ENCODE measurements around the gene DUSP5. TPM values are rescaled to one million over a fixed set of nuclear protein-coding genes. Genes with fewer than 3 reads are reported as not detected.

Gene DUSP5
- total and polyA plus RNA-seq, 2 experiments from 2014 or later, result 49.6 to 60.7 TPM

DNA sequence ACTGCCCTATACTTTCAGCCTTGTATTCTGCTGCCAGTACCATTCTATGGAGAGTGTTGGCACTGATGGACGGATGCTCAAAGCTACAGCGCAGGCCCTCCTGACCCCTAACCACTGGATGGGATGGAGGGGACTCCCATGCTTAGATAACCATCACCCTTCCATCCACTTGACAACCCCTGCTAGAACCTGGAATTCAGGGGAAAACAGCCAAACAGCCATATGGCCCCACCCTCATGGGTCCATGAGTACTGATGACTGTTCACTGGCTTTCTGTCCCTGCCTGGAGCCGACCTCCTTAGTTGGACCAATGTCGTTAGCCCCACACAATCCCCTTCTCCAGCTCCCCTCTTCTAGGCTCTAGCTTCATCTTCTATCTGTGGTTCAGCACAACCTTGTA is 16.2 kb downstream of the DUSP5 start:
- no peaks in the 10 kb centered on the region for H4K20me1 ChIP-seq (ENCODE audit: insufficient read depth, poor library complexity, severe bottlenecking)
- no peaks in the 10 kb centered on the region for H3K9me2 ChIP-seq (replicated peaks; ENCODE audit: insufficient read depth)
- no peaks in the 10 kb centered on the region for H3K79me2 ChIP-seq
- H3K9me3 ChIP-seq (ENCODE audit: low read depth), result no peaks in the 10 kb centered on the region
- no peaks in the 10 kb centered on the region for H3K27me3 ChIP-seq
- no peak overlapping the region for H2AFZ ChIP-seq
- TF ChIP-seq, protein P1, sequence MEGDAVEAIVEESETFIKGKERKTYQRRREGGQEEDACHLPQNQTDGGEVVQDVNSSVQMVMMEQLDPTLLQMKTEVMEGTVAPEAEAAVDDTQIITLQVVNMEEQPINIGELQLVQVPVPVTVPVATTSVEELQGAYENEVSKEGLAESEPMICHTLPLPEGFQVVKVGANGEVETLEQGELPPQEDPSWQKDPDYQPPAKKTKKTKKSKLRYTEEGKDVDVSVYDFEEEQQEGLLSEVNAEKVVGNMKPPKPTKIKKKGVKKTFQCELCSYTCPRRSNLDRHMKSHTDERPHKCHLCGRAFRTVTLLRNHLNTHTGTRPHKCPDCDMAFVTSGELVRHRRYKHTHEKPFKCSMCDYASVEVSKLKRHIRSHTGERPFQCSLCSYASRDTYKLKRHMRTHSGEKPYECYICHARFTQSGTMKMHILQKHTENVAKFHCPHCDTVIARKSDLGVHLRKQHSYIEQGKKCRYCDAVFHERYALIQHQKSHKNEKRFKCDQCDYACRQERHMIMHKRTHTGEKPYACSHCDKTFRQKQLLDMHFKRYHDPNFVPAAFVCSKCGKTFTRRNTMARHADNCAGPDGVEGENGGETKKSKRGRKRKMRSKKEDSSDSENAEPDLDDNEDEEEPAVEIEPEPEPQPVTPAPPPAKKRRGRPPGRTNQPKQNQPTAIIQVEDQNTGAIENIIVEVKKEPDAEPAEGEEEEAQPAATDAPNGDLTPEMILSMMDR (IDR thresholded peaks at IDR 0.05; ENCODE audit: poor library complexity), result no peak
- no peak for DNase-seq (ENCODE audit: low spot score)
- WGBS (ENCODE audit: low lambda C conversion rate, missing lambda C conversion rate), result 97% methylated on average over 4 of the region's 4 CpGs
- H3K27ac ChIP-seq, result no peak overlapping the region
- H3K4me1 ChIP-seq (ENCODE audit: insufficient read depth), result no peaks in the 10 kb centered on the region
- H3K36me3 ChIP-seq (replicated peaks; ENCODE audit: insufficient read depth, low read depth), result no peaks in the 10 kb centered on the region
- H3K4me3 ChIP-seq, result no peak overlapping the region
- no peak overlapping the region for H3K4me2 ChIP-seq

DNA sequence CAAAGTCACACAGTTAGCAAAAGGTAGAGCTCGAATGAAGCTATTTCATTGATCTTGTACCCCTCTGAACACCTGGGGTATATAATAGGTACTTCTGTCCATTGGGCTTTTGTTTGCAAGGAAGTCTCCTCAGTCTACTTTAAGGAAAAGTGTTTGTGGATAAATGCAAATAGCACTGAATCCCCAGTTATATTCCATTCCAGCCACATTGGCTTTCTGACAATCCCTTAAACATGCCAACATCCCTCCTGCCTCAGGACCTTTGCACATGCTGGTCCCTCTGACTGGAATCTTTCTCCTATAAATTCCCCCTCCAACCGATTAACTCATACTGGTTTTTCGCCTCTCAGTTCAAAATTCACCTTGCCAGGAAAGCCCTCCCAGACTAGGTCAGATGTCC is 17.1 kb downstream of the DUSP5 start:
- H3K4me1 ChIP-seq (ENCODE audit: insufficient read depth), result no peaks in the 10 kb centered on the region
- H3K36me3 ChIP-seq (replicated peaks; ENCODE audit: insufficient read depth, low read depth), result no peaks in the 10 kb centered on the region
- H3K9me3 ChIP-seq (ENCODE audit: low read depth), result no peaks in the 10 kb centered on the region
- no peak overlapping the region for H3K27ac ChIP-seq
- TF ChIP-seq, protein P1 (IDR thresholded peaks at IDR 0.05; ENCODE audit: poor library complexity), result no peak
- no peak for TF ChIP-seq EZH2phosphoT487 (IDR thresholded peaks at IDR 0.05; ENCODE audit: low read depth, severe bottlenecking, unreplicated experiment)
- TF ChIP-seq EZH2 (IDR thresholded peaks at IDR 0.05; ENCODE audit: borderline replicate concordance), result no peak
- no peak for DNase-seq (ENCODE audit: low spot score)
- H3K9me2 ChIP-seq (replicated peaks; ENCODE audit: insufficient read depth), result no peaks in the 10 kb centered on the region
- H4K20me1 ChIP-seq (ENCODE audit: insufficient read depth, poor library complexity, severe bottlenecking), result no peaks in the 10 kb centered on the region
- no peak overlapping the region for H3K4me3 ChIP-seq
- no peaks in the 10 kb centered on the region for H3K27me3 ChIP-seq
- no peaks in the 10 kb centered on the region for H3K79me2 ChIP-seq
- H2AFZ ChIP-seq, result no peak overlapping the region
- WGBS (ENCODE audit: low lambda C conversion rate, missing lambda C conversion rate), result 99% methylated on average over 3 of the region's 3 CpGs
- no peak overlapping the region for H3K4me2 ChIP-seq

DNA sequence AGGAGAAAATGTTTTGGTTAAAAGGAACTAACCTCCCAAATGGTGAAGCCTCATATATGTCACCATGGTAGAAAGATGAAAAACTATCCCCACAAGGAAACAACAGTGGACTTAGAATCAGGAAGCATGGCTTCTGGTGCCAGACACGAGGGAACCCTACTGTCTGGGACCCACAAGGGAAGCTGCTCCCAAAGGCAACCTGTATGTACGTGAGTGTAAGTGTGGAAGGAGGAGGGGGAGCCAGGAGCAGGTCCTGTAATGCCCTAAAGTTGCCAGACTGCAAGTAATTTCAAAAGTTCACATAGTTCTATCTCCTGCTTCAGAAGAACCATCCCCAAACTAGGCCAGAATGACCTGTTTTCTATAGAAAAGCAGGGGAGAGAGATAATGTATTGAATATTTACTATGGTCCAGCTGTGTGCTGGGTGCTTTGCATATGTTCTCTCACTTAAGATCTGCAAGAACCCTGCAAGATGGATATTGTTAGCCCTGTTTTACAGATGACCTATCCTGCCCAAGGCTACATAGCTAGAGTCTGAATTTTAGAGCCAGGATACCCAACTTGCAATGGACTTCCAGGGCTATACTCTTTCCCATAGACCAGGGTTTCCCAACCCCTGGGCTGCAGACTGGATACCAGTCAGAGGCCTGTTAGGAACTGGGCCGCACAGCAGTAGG is 19.2 kb downstream of the DUSP5 start:
- no peaks in the 10 kb centered on the region for H3K9me2 ChIP-seq (replicated peaks; ENCODE audit: insufficient read depth)
- H3K79me2 ChIP-seq, result no peaks in the 10 kb centered on the region
- no peaks in the 10 kb centered on the region for H3K9me3 ChIP-seq (ENCODE audit: low read depth)
- no peaks in the 10 kb centered on the region for H3K4me1 ChIP-seq (ENCODE audit: insufficient read depth)
- H3K27ac ChIP-seq, result no peak overlapping the region
- TF ChIP-seq, protein P1 (IDR thresholded peaks at IDR 0.05; ENCODE audit: poor library complexity), result no peak
- TF ChIP-seq EZH2 (IDR thresholded peaks at IDR 0.05; ENCODE audit: borderline replicate concordance), result no peak
- H3K36me3 ChIP-seq (replicated peaks; ENCODE audit: insufficient read depth, low read depth), result no peaks in the 10 kb centered on the region
- no peak overlapping the region for H3K4me2 ChIP-seq
- H2AFZ ChIP-seq, result no peak overlapping the region
- DNase-seq (ENCODE audit: low spot score), result no peak
- no peak overlapping the region for H3K4me3 ChIP-seq
- H4K20me1 ChIP-seq (ENCODE audit: insufficient read depth, poor library complexity, severe bottlenecking), result no peaks in the 10 kb centered on the region
- 87% methylated on average over 3 of the region's 3 CpGs for WGBS (ENCODE audit: low lambda C conversion rate, missing lambda C conversion rate)
- H3K27me3 ChIP-seq, result no peaks in the 10 kb centered on the region
